GM18508 (cell line): ENCODE measurements around the gene FAM83C.

Experiments used
- ATAC-seq: cut with Tn5 transposase; IDR thresholded peaks from one replicate; pipeline ENCODE4 v1.9.1; 2021; ENCODE audit warnings: moderate number of reproducible peaks; ENCODE audit not compliant: insufficient read depth, unreplicated experiment

Gene FAM83C

DNA sequence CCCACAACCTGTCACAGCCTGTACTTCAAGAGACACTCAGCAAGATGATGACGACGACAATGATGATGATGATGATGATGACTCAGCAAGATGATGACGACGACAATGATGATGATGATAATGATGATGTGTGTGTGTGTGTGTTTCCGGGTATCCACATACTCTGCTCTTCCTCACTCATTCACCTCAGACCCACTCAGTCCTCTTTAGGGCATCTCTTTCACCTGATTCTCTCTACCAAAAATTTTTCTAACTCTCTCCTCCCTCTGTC, 6.5 kb downstream of the FAM83C start:
- no peak for ATAC-seq

DNA sequence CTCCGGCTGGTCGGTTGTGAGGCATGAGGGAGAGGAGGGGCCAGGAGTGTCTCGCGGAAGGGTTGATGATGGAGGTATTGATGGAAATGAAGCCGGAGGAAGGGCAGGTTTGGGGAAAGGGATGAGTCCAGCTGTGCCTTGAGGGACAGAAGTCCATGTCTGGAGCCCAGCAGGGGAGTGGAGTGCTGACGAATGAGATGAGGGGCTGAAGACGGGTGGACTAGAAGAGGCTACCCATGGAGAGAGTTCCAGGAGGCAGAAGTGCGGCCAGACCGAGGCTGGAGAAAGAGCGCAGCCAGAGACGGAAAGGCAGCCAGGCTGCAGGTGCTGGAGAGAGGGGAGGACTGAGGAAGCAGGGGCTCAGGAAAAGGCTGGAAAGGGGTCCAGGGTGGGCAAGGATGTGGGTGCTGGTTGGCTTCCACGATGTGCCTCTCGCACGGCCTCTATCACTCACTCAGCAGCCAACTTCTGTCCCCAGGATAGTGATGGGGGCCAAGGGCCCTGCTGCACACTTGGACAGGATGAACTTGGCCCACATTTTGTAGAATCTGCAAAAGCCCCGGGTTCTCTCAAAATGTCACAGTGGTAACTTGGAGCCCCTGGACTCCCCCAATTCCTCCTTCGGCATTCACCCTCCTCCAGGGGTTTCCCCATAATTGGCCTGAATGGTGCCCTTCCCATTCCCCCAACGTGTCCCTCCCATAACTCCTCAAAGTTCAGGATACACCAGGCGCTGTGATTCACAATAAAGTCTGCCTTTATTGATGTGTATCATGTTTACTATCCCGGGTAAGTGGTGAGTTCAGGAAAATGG, 7.0 kb downstream of the FAM83C start:
- no peak for ATAC-seq

- no peak for ATAC-seq
Measured at GRCh38 chr20:35284267-35284991, 7.8 kb downstream of the FAM83C start, which contains the start of gene EIF6. Gene EIF6 (minus strand): TSS chr20:35284772. CDS start chr20:35284487, 285 bp downstream.

- no peak for ATAC-seq
Measured at GRCh38 chr20:35283441-35284266, 8.6 kb downstream of the FAM83C start.

DNA sequence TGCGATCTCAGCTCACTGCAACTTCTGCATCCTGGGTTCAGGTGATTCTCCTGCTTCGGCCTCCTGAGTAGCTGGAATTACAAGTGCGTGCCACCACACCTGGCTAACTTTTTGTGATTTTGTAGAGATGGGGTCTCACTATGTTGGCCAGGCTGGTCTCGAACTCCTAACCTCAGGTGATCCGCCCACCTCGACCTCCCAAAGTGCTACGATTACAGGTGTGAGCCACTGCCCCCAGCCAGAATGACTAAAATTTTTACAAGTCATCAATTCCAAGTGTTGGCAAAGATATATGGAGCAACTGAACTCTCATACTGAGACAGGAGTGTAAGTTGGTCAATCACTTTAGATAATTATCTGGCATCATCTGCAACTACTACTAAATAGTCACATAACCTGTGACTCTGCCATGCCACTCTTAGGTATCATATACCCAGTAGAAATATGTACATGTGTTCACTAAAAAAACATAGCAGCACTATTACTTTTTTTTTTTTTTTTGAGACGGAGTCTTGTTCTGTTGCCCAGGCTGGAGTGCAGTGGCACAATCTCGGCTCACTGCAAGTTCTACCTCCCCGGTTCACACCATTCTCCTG, 10.6 kb downstream of the FAM83C start:
- ATAC-seq, result no peak

GRCh38 chr20:35280523-35280922, 11.7 kb downstream of the FAM83C start:
- ATAC-seq, result no peak

- no peak for ATAC-seq
Measured at GRCh38 chr20:35279533-35280174, 12.6 kb downstream of the FAM83C start.

DNA sequence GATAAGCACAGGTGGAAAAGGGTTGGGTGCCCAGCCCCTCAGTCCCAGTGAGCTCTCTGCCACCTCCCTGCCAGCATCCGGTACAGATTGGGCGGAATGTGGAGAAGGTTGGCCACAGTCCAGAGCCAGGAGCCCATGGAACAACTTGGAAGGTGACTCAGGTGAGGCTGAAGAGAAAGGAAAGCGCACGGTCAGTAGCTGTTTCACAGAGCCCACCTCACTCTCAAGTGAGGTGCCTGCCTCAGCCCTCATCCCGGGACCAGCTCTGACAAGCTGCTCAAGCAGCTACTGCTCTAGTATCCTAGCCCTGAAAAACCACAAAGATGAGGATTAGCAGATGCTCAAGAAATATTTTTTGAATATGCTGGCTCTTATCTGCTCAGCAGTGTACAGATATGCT, 13.2 kb downstream of the FAM83C start:
- ATAC-seq, result no peak

DNA sequence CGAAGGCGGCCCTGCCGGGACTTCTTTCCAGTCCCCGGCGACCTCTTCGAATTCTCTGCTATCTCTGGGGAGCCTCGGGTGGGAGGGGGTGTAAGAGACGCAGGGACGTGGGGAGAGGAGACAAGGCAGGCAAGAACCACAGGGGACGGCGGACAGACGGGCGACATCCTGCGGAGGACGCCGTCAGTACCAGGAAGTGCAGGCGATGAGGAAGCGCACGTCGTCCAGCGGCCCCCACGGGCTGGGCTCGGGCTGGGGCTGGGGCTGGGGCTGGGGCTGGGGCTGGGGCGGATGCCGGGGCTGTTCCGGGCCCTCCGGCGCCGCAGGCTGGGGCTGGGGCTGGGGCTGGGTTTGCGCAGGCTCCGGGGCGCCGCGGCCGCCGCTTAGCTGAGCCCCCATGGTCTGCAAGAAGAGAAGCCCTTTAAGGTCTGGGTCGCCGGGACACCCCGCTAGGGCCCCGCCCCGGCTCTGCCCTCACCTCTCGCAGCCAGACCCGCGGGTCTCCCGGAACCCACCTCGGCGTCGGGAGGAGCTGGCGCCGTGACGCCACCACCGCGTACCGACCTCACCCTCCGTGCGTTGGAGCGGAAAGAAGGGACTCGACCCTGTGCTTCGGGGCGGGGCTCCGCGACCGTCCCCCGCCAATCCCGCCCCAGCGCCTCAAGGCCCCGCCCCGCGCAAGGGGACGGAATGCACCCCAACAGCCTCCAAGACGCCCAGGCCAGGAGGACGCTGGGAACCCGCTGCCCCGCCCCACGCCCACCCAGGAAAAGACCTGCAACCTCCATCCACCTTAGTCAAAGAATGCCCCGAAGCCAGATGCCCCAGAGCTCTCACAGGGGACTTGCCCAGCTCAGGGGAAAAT, 14.5 kb downstream of the FAM83C start, which contains the start of gene MMP24OS:
Gene MMP24OS, minus strand, starts transcription at position 592 of the 865 bp plus-strand sequence. Its CDS starts 193 bp downstream, at position 399.
- peak; percentile 36 for ATAC-seq

DNA sequence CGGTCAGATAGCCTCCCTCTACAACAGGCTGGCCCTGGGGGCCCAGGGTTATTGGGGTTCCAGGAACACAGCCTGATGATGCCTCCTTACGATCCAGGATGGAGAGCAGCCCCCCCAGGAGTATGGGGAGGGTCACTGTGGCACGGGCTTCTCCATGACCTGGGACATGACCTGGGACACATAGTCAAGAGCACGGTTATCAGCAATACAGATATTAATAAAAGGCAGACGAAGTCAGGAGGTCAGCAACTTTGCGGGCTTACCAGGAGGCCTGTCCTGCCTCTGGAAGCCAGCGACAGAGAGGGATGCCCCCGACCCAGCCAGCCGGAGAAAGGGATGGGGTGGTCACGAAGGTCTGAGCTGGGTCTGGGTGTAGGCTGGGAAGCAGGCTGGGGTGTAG, 15.1 kb downstream of the FAM83C start:
- no peak for ATAC-seq

DNA sequence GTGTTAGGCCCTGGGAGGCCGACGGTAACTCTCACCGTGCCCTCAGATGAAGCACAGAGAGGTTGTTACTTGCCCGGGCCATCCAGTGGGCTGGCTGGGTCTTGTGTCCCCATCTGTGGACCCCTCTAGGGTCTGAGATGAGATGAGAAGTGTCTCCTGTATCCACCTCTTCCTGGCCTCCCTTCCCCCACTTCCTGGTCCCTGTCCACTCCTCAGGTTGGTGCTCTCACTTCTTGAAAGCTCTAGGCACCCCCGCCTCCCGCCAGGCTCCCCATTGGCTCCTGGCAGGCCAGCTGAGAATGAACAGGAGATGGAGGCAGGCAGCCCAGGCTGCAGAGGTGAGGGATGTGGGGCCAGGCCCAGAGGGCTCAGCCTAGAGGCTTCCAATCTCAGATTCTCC, 15.8 kb downstream of the FAM83C start:
- ATAC-seq, result no peak

GRCh38 chr20:35275741-35276251, 16.4 kb downstream of the FAM83C start:
- no peak for ATAC-seq

DNA sequence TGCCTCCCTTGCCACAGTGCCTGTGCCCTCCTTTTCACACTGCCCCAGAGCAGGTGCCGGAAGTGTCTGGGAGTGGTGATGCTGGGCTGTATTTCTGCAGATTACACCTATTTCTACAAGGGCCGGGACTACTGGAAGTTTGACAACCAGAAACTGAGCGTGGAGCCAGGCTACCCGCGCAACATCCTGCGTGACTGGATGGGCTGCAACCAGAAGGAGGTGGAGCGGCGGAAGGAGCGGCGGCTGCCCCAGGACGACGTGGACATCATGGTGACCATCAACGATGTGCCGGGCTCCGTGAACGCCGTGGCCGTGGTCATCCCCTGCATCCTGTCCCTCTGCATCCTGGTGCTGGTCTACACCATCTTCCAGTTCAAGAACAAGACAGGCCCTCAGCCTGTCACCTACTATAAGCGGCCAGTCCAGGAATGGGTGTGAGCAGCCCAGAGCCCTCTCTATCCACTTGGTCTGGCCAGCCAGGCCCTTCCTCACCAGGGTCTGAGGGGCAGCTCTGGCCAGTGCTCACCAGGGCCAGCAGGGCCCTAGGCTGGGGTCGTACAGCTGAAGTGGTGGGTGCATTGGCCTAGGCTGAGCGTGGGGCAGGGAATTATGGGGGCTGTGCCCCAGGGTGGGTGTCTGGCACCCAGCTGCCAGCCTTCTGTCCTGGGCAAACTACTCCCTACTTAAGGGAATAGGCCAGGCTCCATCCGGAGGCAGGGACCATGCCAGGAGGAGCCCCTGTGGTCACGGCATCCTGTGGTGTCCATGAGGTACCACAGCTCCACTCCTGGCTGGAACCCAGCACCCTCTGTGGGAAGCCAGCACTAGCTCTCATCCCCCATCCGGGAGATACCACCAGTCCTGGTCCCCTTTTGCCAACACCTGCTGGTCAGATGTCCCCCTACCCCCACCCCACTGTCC, 17.8 kb downstream of the FAM83C start:
- ATAC-seq, result no peak

DNA sequence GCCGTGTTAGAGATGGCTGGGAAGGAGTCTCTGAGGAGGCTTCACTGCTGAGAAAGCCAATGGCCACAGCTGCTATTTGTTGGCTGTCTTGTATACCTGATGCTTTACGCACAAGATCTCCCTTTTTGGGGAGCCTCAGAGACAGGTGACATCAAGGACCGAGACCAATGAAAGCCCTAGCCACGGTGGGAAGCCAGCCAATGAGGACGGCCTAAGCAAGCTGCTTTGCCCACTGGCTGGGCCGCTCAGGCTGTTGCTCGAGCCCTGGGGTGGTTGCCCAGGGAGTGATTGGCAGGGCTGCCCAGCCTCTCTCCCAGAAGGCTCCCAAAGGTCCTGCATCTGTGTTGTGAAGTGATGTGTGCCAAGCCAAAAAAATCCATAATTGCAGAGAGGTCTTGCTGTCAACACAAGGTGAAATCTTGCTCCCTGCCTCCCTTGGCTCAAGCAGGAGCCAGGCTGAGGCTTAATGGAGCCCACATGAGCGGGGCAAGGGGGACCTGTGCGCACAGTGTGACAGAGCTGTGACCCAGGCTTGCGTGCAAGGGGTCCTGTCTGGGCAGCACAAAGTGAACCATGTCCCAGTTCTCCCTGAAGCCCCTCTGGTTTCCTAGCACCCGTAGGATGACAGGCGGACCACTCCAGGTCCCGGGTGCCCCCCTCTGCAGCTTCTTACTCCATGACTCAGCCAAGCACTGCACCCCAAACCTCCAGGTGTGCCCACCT, 18.6 kb downstream of the FAM83C start:
- no peak for ATAC-seq

DNA sequence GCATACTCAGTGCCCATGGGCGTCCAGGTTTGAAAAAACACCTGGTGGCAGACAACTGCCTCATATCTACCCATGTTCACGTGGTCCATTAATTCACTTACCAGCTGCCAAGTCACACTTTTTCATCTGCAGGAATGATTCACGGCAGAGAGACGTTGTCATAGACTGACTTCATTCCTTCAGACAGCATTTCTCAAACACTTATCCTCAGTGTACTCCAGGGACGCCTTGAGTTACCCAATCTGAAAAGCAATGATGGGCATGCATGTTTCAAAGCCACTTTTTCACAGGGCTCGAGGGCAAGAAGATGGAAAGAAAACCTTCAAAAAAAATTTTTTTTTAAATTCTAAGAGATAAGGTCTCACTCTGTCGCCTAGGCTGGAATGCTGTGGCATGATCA, 20.3 kb downstream of the FAM83C start:
- ATAC-seq, result no peak

- no peak for ATAC-seq
Measured at GRCh38 chr20:35271073-35271882, 20.9 kb downstream of the FAM83C start.
